NB4 (cell line): ENCODE data around the gene CXCL13.

Experiments
- CTCF ChIP-seq: IDR thresholded peaks from one replicate; pipeline ENCODE4 v1.5.1; 2012; ENCODE audit warnings: low read depth, low read length
- POLR2A ChIP-seq: IDR thresholded peaks from 2 replicates; pipeline ENCODE4 v1.6.1; 2011; ENCODE audit warnings: mild to moderate bottlenecking; ENCODE audit not compliant: insufficient read length; ENCODE audit errors: extremely low read depth

- TF ChIP-seq CTCF (no peak), POLR2A (no peak)
Measured at GRCh38 chr4:77560170-77560569, 45.5 kb upstream of the CXCL13 start.
